Neural progenitor cell (in vitro differentiated cells): ENCODE data around the gene EDC3. TPM values are rescaled to one million over a fixed set of nuclear protein-coding genes. Genes with fewer than 3 reads are reported as not detected.

Experiments used
- DNase-seq: peaks from one replicate; pipeline ENCODE4 v3.0.0-alpha.2; 2016; ENCODE audit warnings: low spot score
- H2AFZ ChIP-seq: fragments of 200-600 bp; sonication (generic); replicated peaks from 2 replicates; pipeline ENCODE4 v1.6.1; 2016; ENCODE audit warnings: antibody characterized with exemption
- H3F3A ChIP-seq: fragments of 200-600 bp; sonication (generic); 2 replicates; pipeline ENCODE4 v1.6.1; 2016; ENCODE audit warnings: antibody characterized with exemption, low read depth
- H3K27ac ChIP-seq: fragments of 200-600 bp; sonication (generic); 2 replicates; pipeline ENCODE4 v1.5.1; 2016; ENCODE audit warnings: mild to moderate bottlenecking
- H3K27me3 ChIP-seq: fragments of 200-600 bp; sonication (generic); 2 replicates; pipeline ENCODE4 v1.6.1; 2016; ENCODE audit warnings: mild to moderate bottlenecking, moderate library complexity
- H3K36me3 ChIP-seq: fragments of 200-600 bp; sonication (generic); 2 replicates; pipeline ENCODE4 v1.5.1; 2016
- H3K4me1 ChIP-seq: fragments of 200-600 bp; sonication (generic); 2 replicates; pipeline ENCODE4 v1.6.1; 2016; ENCODE audit warnings: mixed run types
- H3K4me2 ChIP-seq: fragments of 200-600 bp; sonication (generic); 2 replicates; pipeline ENCODE4 v1.6.1; 2016
- H3K4me3 ChIP-seq: fragments of 200-600 bp; sonication (generic); 2 replicates; pipeline ENCODE4 v1.5.1; 2016
- H3K79me2 ChIP-seq: fragments of 200-600 bp; sonication (generic); 2 replicates; pipeline ENCODE4 v1.6.1; 2016; ENCODE audit warnings: low read depth
- H3K9ac ChIP-seq: fragments of 200-600 bp; sonication (generic); 2 replicates; pipeline ENCODE4 v1.6.1; 2016
- H3K9me3 ChIP-seq: fragments of 200-600 bp; sonication (generic); 2 replicates; pipeline ENCODE4 v1.5.1; 2016; ENCODE audit warnings: low read depth
- H4K20me1 ChIP-seq: fragments of 200-600 bp; sonication (generic); 2 replicates; pipeline ENCODE4 v1.6.1; 2016; ENCODE audit warnings: low read depth
- H3K27ac Mint-ChIP-seq: 3 replicates; pipeline ENCODE4 v1.8.0; 2021; ENCODE audit warnings: mixed read lengths
- H3K27me3 Mint-ChIP-seq: 2 replicates; pipeline ENCODE4 v1.8.0; 2022; ENCODE audit warnings: low read depth, mild to moderate bottlenecking, inconsistent platforms, moderate library complexity, mixed read lengths; ENCODE audit not compliant: insufficient read depth
- H3K36me3 Mint-ChIP-seq: 3 replicates; pipeline ENCODE4 v1.8.0; 2021; ENCODE audit warnings: mixed read lengths
- H3K4me1 Mint-ChIP-seq: 3 replicates; pipeline ENCODE4 v1.8.0; 2021; ENCODE audit warnings: mixed read lengths
- H3K4me3 Mint-ChIP-seq: 3 replicates; pipeline ENCODE4 v1.8.0; 2021; ENCODE audit warnings: mild to moderate bottlenecking, moderate library complexity, mixed read lengths
- H3K9me3 Mint-ChIP-seq: 3 replicates; pipeline ENCODE4 v1.8.0; 2020; ENCODE audit warnings: mixed read lengths
- EZH2 ChIP-seq: fragments of 200-600 bp; sonication (generic); IDR thresholded peaks from 2 replicates; pipeline ENCODE4 v1.6.1; 2017; ENCODE audit warnings: antibody characterized with exemption, mild to moderate bottlenecking, moderate library complexity
- EZH2phosphoT487 ChIP-seq: fragments of 200-600 bp; sonication (generic); IDR thresholded peaks from 2 replicates; pipeline ENCODE4 v1.6.1; 2017; ENCODE audit warnings: antibody characterized with exemption
- total RNA-seq: library from RNA; depleted of rRNA; stranded (reverse); fragments of >200 nt; gene quantifications from 2 replicates; pipeline ENCODE4 v1.2.3, GENCODE V29; 2015; ENCODE audit warnings: low replicate concordance
- TF ChIP-seq, protein P1 (sequence below): fragments of 200-600 bp; sonication (generic); IDR thresholded peaks from 2 replicates; pipeline ENCODE4 v1.5.1; 2017; ENCODE audit warnings: antibody characterized with exemption, mild to moderate bottlenecking

EDC3 gene
- total RNA-seq, 1 donor from 2014 or later = 24.4 TPM

DNA sequence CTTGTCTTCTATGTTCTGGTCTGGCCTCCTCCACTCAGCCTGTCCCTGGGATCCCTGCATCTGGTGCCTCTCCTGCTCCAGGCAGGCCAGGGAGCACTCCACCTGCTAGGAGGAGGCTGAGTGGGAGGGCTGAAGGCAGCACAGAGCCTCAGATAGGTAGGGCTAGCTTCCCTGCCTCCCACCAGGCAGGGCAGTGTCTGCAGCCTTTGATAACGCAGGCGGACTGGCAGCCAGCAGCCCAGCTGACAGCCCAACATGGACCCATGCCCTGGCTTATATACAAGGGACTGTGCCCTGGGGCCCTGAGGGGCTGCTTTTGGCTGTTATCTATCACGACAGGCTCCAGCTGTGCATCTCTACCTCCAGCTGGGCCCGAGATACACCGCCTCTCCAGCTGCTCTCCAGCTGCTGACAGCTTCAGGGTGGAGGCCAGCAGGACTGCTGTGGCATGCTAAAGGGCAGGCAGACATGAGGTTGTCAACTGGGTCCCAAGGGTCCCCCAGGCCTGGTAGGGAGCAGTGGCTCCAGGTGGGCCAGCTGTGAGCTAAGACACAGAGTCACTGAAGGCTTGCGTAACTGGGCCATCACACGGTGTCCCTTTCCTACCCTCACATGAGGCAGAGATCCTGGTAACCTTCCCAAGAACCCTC lies 85.4 kb downstream of the EDC3 start:
- H3K9me3 Mint-ChIP-seq = no peaks in the 10 kb centered on the region
- H3K4me1 Mint-ChIP-seq = peaks cover 2% of the 10 kb centered on the region
- Histone ChIP-seq H3K27ac (no peak overlapping the region), H3K9me3 (no peaks in the 10 kb centered on the region), H3F3A (peaks cover 20% of the 10 kb centered on the region), H3K36me3 (no peaks in the 10 kb centered on the region), H4K20me1 (no peaks in the 10 kb centered on the region), H3K4me2 (no peak overlapping the region), H3K79me2 (no peaks in the 10 kb centered on the region), H3K9ac (peak overlapping the region; percentile 20), H3K4me3 (no peak overlapping the region), H2AFZ (no peak overlapping the region), H3K27me3 (peaks cover 10% of the 10 kb centered on the region), H3K4me1 (peaks cover 14% of the 10 kb centered on the region)
- H3K27me3 Mint-ChIP-seq = peaks cover 9% of the 10 kb centered on the region
- H3K27ac Mint-ChIP-seq = no peak overlapping the region
- H3K36me3 Mint-ChIP-seq = no peaks in the 10 kb centered on the region
- no peak for DNase-seq
- TF ChIP-seq EZH2 (no peak), EZH2phosphoT487 (no peak)
- TF ChIP-seq, protein P1, sequence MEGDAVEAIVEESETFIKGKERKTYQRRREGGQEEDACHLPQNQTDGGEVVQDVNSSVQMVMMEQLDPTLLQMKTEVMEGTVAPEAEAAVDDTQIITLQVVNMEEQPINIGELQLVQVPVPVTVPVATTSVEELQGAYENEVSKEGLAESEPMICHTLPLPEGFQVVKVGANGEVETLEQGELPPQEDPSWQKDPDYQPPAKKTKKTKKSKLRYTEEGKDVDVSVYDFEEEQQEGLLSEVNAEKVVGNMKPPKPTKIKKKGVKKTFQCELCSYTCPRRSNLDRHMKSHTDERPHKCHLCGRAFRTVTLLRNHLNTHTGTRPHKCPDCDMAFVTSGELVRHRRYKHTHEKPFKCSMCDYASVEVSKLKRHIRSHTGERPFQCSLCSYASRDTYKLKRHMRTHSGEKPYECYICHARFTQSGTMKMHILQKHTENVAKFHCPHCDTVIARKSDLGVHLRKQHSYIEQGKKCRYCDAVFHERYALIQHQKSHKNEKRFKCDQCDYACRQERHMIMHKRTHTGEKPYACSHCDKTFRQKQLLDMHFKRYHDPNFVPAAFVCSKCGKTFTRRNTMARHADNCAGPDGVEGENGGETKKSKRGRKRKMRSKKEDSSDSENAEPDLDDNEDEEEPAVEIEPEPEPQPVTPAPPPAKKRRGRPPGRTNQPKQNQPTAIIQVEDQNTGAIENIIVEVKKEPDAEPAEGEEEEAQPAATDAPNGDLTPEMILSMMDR = no peak
- no peak overlapping the region for H3K4me3 Mint-ChIP-seq

DNA sequence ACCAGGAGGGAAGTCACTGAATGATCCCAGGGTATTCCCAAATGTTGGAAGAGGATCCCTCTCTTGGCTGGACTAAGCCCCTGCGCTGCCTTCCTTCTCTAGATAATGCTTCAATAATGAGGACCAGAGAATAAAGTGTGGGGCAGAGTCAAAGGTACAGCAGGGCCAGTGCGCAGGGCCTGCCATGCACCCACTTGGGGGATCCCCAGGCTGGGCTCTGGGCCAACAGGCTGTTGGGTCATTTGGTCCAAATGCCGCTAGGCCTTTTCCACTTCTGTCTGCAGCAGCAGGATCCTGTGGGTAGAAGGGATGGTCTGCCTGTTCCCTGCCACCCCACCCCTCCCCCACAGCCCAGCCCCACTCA lies 85.9 kb downstream of the EDC3 start:
- no peaks in the 10 kb centered on the region for H3K9me3 Mint-ChIP-seq
- Histone ChIP-seq H3K36me3 (no peaks in the 10 kb centered on the region), H3K27me3 (peaks cover 10% of the 10 kb centered on the region)

DNA sequence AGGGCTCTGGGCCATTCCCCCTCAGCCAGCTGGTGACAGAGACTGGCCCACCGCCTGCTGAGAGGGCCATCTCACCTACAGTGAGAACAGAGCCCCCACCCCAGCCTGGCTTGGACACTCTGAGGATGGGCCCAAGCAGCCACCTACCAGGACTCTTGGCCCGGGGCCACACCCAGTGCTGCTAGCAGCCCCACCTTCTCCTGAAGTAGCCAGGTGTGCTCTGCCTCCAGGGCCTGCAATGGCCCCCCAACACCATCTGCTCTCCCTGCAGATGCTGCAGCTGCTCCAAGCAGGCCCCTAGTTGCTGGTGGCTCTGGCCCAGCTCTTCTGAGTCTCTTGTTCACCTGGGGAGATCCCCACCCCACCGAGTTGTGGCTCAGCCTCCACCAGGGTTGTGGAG lies 87.0 kb downstream of the EDC3 start:
- H3K4me3 ChIP-seq = no peak overlapping the region
- Mint-ChIP-seq H3K36me3 (no peaks in the 10 kb centered on the region), H3K4me3 (no peak overlapping the region), H3K4me1 (peaks cover 2% of the 10 kb centered on the region), H3K27me3 (peaks cover 8% of the 10 kb centered on the region), H3K27ac (no peak overlapping the region), H3K9me3 (no peaks in the 10 kb centered on the region)
- peaks cover 9% of the 10 kb centered on the region for H3K4me1 ChIP-seq
- TF ChIP-seq, protein P1 = no peak
- TF ChIP-seq EZH2phosphoT487 = no peak
- no peak for TF ChIP-seq EZH2
- H3K27ac ChIP-seq = no peak overlapping the region
- no peak for DNase-seq
- no peaks in the 10 kb centered on the region for H3K36me3 ChIP-seq
- no peak overlapping the region for H3K4me2 ChIP-seq
- no peaks in the 10 kb centered on the region for H3K9me3 ChIP-seq
- H3K9ac ChIP-seq = no peak overlapping the region
- peaks cover 4% of the 10 kb centered on the region for H3F3A ChIP-seq
- no peaks in the 10 kb centered on the region for H4K20me1 ChIP-seq
- no peaks in the 10 kb centered on the region for H3K79me2 ChIP-seq
- peaks cover 7% of the 10 kb centered on the region for H3K27me3 ChIP-seq
- H2AFZ ChIP-seq = no peak overlapping the region

More for the DNA sequence above, 85.9 kb downstream of the EDC3 start:
- Histone ChIP-seq H3F3A (peaks cover 14% of the 10 kb centered on the region), H4K20me1 (no peaks in the 10 kb centered on the region), H3K9ac (peak overlapping the region; percentile 20), H3K27ac (no peak overlapping the region), H3K79me2 (no peaks in the 10 kb centered on the region), H3K9me3 (no peaks in the 10 kb centered on the region), H3K4me2 (no peak overlapping the region), H2AFZ (no peak overlapping the region), H3K4me3 (no peak overlapping the region), H3K4me1 (peaks cover 14% of the 10 kb centered on the region)
- H3K27me3 Mint-ChIP-seq = peaks cover 10% of the 10 kb centered on the region
- no peak overlapping the region for H3K27ac Mint-ChIP-seq
- H3K4me1 Mint-ChIP-seq = peaks cover 2% of the 10 kb centered on the region
- H3K36me3 Mint-ChIP-seq = no peaks in the 10 kb centered on the region
- TF ChIP-seq EZH2phosphoT487 = no peak
- TF ChIP-seq, protein P1 = no peak
- H3K4me3 Mint-ChIP-seq = peak overlapping the region; percentile 21
- no peak for DNase-seq
